NCI-H774 (cell line): ENCODE results near the gene NTHL1.
"Not testable (repeated sequence)": the region's sequence is repeated elsewhere in the genome, so short reads cannot be mapped to it uniquely, and the experiment has no call there.

ENCODE experiments used
- DNase-seq: peaks from one replicate; lab custom pipeline; 2025; lab: John Stamatoyannopoulos, UW

Gene NTHL1

GRCh38 chr16:2028146-2028545 lies 19.5 kb downstream of the NTHL1 start:
- no peak for DNase-seq

GRCh38 chr16:2027024-2028010 lies 20.3 kb downstream of the NTHL1 start:
- no peak for DNase-seq

- no peak for DNase-seq
Observed at GRCh38 chr16:2026461-2027023, 21.1 kb downstream of the NTHL1 start, which contains the start of gene NHERF2. NHERF2 (plus strand) TSS chr16:2026902; CDS start chr16:2027006, 104 bp downstream.

- no peak for DNase-seq
Observed at GRCh38 chr16:2025878-2026460, 21.7 kb downstream of the NTHL1 start.

- DNase-seq = no peak
Observed at GRCh38 chr16:2025251-2025650, 22.4 kb downstream of the NTHL1 start.

- DNase-seq = no peak
Observed at GRCh38 chr16:2024032-2024420, 23.6 kb downstream of the NTHL1 start.

GRCh38 chr16:2023092-2024031 lies 24.3 kb downstream of the NTHL1 start:
- peak; percentile 59 for DNase-seq

- no peak for DNase-seq
Observed at GRCh38 chr16:2022723-2023091, 24.9 kb downstream of the NTHL1 start.

- no peak for DNase-seq
Observed at GRCh38 chr16:2019921-2020831, 27.5 kb downstream of the NTHL1 start.

GRCh38 chr16:2019518-2019920 lies 28.1 kb downstream of the NTHL1 start, which contains the start of gene NPW:
NPW (plus strand) TSS chr16:2019785.
- DNase-seq = no peak

GRCh38 chr16:2016407-2016922 lies 31.2 kb downstream of the NTHL1 start:
- no peak for DNase-seq

GRCh38 chr16:2015947-2016208 lies 31.8 kb downstream of the NTHL1 start:
- DNase-seq = no peak

- no peak for DNase-seq
Observed at GRCh38 chr16:2015117-2015946, 32.3 kb downstream of the NTHL1 start.

GRCh38 chr16:2013527-2013926 lies 34.1 kb downstream of the NTHL1 start:
- DNase-seq = no peak

- not testable (repeated sequence) for DNase-seq
Observed at GRCh38 chr16:2011726-2012125, 35.9 kb downstream of the NTHL1 start.

GRCh38 chr16:2009791-2010510 lies 37.7 kb downstream of the NTHL1 start, which contains the start of gene ZNF598:
ZNF598 (minus strand) TSS chr16:2009821.
- peak; percentile 68 for DNase-seq

- DNase-seq = no peak
Observed at GRCh38 chr16:2009164-2009711, 38.4 kb downstream of the NTHL1 start.

GRCh38 chr16:2008631-2009163 lies 38.9 kb downstream of the NTHL1 start:
- no peak for DNase-seq
